Ectodermal cell (in vitro differentiated cells): ENCODE results near the gene UCN.

Source experiments
- H3K27ac ChIP-seq: 2 replicates; pipeline ENCODE4 v1.7.0; 2013; ENCODE audit warnings: mild to moderate bottlenecking, low read depth, low read length; ENCODE audit not compliant: insufficient read depth, poor library complexity, severe bottlenecking
- H3K27me3 ChIP-seq: 2 replicates; pipeline ENCODE4 v1.7.0; 2013; ENCODE audit warnings: mild to moderate bottlenecking, low read length; ENCODE audit not compliant: insufficient read depth, control insufficient read depth, poor library complexity, severe bottlenecking
- H3K36me3 ChIP-seq: one replicate; pipeline ENCODE4 v1.7.0; 2013; ENCODE audit warnings: low read length; ENCODE audit not compliant: control insufficient read depth, insufficient read depth
- H3K4me1 ChIP-seq: one replicate; pipeline ENCODE4 v1.7.0; 2013; ENCODE audit warnings: low read length; ENCODE audit not compliant: control insufficient read depth, insufficient read depth
- H3K4me3 ChIP-seq: 2 replicates; pipeline ENCODE4 v1.7.0; 2013; ENCODE audit warnings: low read depth, low read length, control low read depth; ENCODE audit not compliant: insufficient read depth
- H3K9me3 ChIP-seq: 2 replicates; pipeline ENCODE4 v1.7.0; 2013; ENCODE audit warnings: mild to moderate bottlenecking, low read length, moderate library complexity; ENCODE audit not compliant: control insufficient read depth
- WGBS, 2 experiments: methylation state at CpG; one replicate each; pipeline ENCODE4 v1.1.7; 2013; ENCODE audit warnings: missing lambda C conversion rate in 2 of 2; 5-methylcytosine and 5-hydroxymethylcytosine counted together

Gene UCN

GRCh38 chr2:27315122-27315521 is 6.9 kb upstream of the UCN start:
- Histone ChIP-seq H3K4me1 (no peaks in the 10 kb centered on the region), H3K4me3 (no peak overlapping the region), H3K27me3 (no peaks in the 10 kb centered on the region), H3K36me3 (no peaks in the 10 kb centered on the region), H3K27ac (no peak overlapping the region), H3K9me3 (no peaks in the 10 kb centered on the region)
- 76 to 80% methylated on average over 8 of the region's 8 CpGs for WGBS, 2 experiments

- 90 to 93% methylated on average over 9 of the region's 9 CpGs for WGBS, 2 experiments
- H3K4me3 ChIP-seq, result no peak overlapping the region
- no peaks in the 10 kb centered on the region for H3K27me3 ChIP-seq
- H3K27ac ChIP-seq, result no peak overlapping the region
- no peaks in the 10 kb centered on the region for H3K9me3 ChIP-seq
- no peaks in the 10 kb centered on the region for H3K4me1 ChIP-seq
- H3K36me3 ChIP-seq, result peaks cover 2% of the 10 kb centered on the region
Measured at GRCh38 chr2:27314709-27315108, 6.5 kb upstream of the UCN start.

GRCh38 chr2:27313882-27314645 is 5.8 kb upstream of the UCN start:
- peaks cover 2% of the 10 kb centered on the region for H3K27me3 ChIP-seq
- no peaks in the 10 kb centered on the region for H3K4me1 ChIP-seq
- WGBS, 2 experiments, result 92 to 93% methylated on average over 7 to 8 of the region's 8 CpGs
- H3K4me3 ChIP-seq, result no peak overlapping the region
- peaks cover 6% of the 10 kb centered on the region for H3K36me3 ChIP-seq
- H3K9me3 ChIP-seq, result no peaks in the 10 kb centered on the region
- no peak overlapping the region for H3K27ac ChIP-seq

GRCh38 chr2:27312152-27312551 is 3.9 kb upstream of the UCN start:
- 95 to 97% methylated on average over 3 of the region's 3 CpGs for WGBS, 2 experiments
- H3K36me3 ChIP-seq, result peaks cover 6% of the 10 kb centered on the region

GRCh38 chr2:27309651-27310050 is 1.4 kb upstream of the UCN start:
- Histone ChIP-seq H3K4me3 (no peak overlapping the region), H3K27me3 (peaks cover 46% of the 10 kb centered on the region), H3K27ac (no peak overlapping the region), H3K9me3 (no peaks in the 10 kb centered on the region), H3K36me3 (peaks cover 6% of the 10 kb centered on the region), H3K4me1 (peaks cover 10% of the 10 kb centered on the region)
- WGBS, 2 experiments, result 95 to 97% methylated on average over 6 of the region's 6 CpGs

More at GRCh38 chr2:27312152-27312551, 3.9 kb upstream of the UCN start:
- peaks cover 6% of the 10 kb centered on the region for H3K4me1 ChIP-seq
- no peak overlapping the region for H3K4me3 ChIP-seq
- H3K9me3 ChIP-seq, result no peaks in the 10 kb centered on the region
- H3K27me3 ChIP-seq, result peaks cover 21% of the 10 kb centered on the region
- no peak overlapping the region for H3K27ac ChIP-seq

GRCh38 chr2:27307545-27308358 is 493 bp downstream of the UCN start:
- H3K9me3 ChIP-seq, result no peaks in the 10 kb centered on the region
- no peak overlapping the region for H3K4me3 ChIP-seq
- peaks cover 51% of the 10 kb centered on the region for H3K27me3 ChIP-seq
- peaks cover 6% of the 10 kb centered on the region for H3K36me3 ChIP-seq
- 6% methylated on average over 75 of the region's 75 CpGs for WGBS, 2 experiments
- peaks cover 10% of the 10 kb centered on the region for H3K4me1 ChIP-seq
- no peak overlapping the region for H3K27ac ChIP-seq

GRCh38 chr2:27307287-27307544 is 1.0 kb downstream of the UCN start:
- Histone ChIP-seq H3K9me3 (no peaks in the 10 kb centered on the region), H3K4me1 (peaks cover 10% of the 10 kb centered on the region), H3K27me3 (peaks cover 51% of the 10 kb centered on the region), H3K27ac (no peak overlapping the region), H3K4me3 (no peak overlapping the region), H3K36me3 (peaks cover 6% of the 10 kb centered on the region)
- WGBS, 2 experiments, result 28% methylated on average over 14 of the region's 14 CpGs

- H3K4me3 ChIP-seq, result no peak overlapping the region
- H3K4me1 ChIP-seq, result peaks cover 10% of the 10 kb centered on the region
- no peaks in the 10 kb centered on the region for H3K9me3 ChIP-seq
- no peak overlapping the region for H3K27ac ChIP-seq
- peaks cover 6% of the 10 kb centered on the region for H3K36me3 ChIP-seq
- peaks cover 51% of the 10 kb centered on the region for H3K27me3 ChIP-seq
- WGBS, 2 experiments, result 27 to 28% methylated on average over 51 of the region's 51 CpGs
Measured at GRCh38 chr2:27306573-27307286, 1.5 kb downstream of the UCN start.

- H3K27ac ChIP-seq, result no peak overlapping the region
Measured at GRCh38 chr2:27306136-27306535, 2.1 kb downstream of the UCN start.

GRCh38 chr2:27305516-27305915 is 2.7 kb downstream of the UCN start:
- peaks cover 6% of the 10 kb centered on the region for H3K36me3 ChIP-seq
- 94 to 95% methylated on average over 16 of the region's 16 CpGs for WGBS, 2 experiments
- H3K9me3 ChIP-seq, result no peaks in the 10 kb centered on the region
- peaks cover 10% of the 10 kb centered on the region for H3K4me1 ChIP-seq
- H3K4me3 ChIP-seq, result no peak overlapping the region
- peaks cover 51% of the 10 kb centered on the region for H3K27me3 ChIP-seq
- no peak overlapping the region for H3K27ac ChIP-seq

More at GRCh38 chr2:27306136-27306535, 2.1 kb downstream of the UCN start:
- no peaks in the 10 kb centered on the region for H3K9me3 ChIP-seq
- WGBS, 2 experiments, result 78 to 81% methylated on average over 26 of the region's 26 CpGs
- H3K4me3 ChIP-seq, result no peak overlapping the region
- peaks cover 10% of the 10 kb centered on the region for H3K4me1 ChIP-seq
- H3K27me3 ChIP-seq, result peaks cover 51% of the 10 kb centered on the region
- H3K36me3 ChIP-seq, result peaks cover 6% of the 10 kb centered on the region
